A673 (cell line): ENCODE data around the gene SLC52A1.
A peak's percentile ranks its signal among the peaks of the same experiment; 100 is the strongest.

Experiments used
- CTCF ChIP-seq: fragments of 300-800, 200-600 bp; sonication (generic); conservative IDR thresholded peaks from 2 replicates; pipeline ENCODE4 v1.5.1; 2017; ENCODE audit warnings: low read depth, mild to moderate bottlenecking, antibody characterized with exemption, low read length, moderate library complexity, mixed read lengths
- EZH2 ChIP-seq: fragments of 200-600 bp; sonication (generic); IDR thresholded peaks from 2 replicates; pipeline ENCODE4 v1.6.1; 2017; ENCODE audit warnings: borderline replicate concordance, low read depth, mild to moderate bottlenecking, mixed read lengths, antibody characterized with exemption, low read length; ENCODE audit not compliant: poor library complexity, severe bottlenecking

- peak; percentile 36; the same call in 1 of the 2 replicates for TF ChIP-seq CTCF
- TF ChIP-seq EZH2 = no peak
Measured at GRCh38 chr17:5019475-5019956, 15.7 kb downstream of the SLC52A1 start.
